Measurements from ENCODE around the gene CMTM6. TPM values are rescaled to one million over a fixed set of nuclear protein-coding genes. Genes with fewer than 3 reads are reported as not detected.

Gene CMTM6
- total RNA-seq, 2 experiments from 2014 or later, result 86.5 to 87.3 TPM

DNA sequence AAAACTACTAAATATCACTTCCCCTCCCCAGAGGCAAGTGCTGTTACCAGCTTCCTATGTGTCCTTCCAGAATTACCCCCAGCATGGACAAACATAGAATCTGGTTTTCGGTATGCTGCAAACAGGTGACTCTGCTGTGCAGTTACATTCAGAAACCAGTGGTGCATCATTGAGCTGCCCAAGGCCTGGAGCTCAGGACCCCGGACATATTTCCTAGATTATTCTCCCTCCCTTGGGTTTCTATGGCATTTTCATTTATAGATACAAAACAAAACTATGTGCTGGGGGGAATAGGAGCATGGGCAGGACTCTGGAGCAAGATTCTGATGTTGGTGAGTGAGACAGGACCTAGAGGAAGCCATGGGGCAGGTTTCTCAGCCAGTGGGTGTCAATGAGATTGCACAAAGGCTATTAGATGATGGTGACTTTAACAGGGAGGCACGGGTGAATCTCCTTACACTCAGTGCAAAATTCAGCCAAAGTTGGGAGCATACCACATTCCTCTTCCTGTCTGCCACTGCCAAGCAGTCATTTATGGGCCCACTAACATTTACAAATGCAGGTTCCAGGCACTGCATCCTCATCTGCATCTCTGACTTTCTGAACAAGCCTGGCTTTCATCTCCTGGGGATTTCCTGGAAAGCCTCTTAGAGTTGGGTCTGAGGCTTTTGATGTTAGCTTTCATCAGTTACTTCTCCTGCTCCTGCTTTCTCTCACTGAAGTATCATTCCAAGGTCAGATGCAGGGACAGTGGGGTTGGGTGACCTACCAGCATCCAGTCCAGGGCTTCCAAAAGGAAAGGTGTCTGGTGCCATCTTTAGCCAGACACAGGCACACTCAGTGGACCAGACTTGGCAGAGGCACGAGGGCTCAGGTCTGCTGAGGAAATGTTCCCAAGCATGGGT is 66.5 kb downstream of the CMTM6 start:
- ChIA-PET POLR2A (no interaction called here), CTCF (interaction anchor here (1.1 kb wide), 1 partner anchor 61 kb away, joined by 4 read pairs; no protein-coding TSS in a partner anchor)

DNA sequence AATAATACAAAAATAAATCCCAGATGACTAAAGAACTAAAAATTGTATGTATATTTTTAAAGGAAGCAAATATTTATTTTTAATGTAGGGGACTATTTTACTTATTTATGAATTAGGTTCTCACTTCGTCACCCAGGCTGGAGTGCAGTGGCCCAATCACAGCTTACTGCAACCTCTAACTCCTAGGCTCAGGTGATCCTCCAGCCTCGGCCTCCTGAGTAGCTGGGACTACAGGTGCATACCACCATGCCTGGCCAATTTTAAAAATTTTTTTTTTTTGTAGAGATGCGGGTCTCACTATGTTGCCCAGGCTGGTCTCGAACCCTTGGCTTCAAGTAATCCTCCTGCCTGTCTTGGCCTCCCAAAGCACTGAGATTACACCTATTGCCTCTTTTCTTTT is 68.4 kb downstream of the CMTM6 start:
- ChIA-PET CTCF (interaction anchor here (0.7 to 1.6 kb wide), 2 partner anchors 13 to 28 kb away, joined by 3 to 4 read pairs; no protein-coding TSS in a partner anchor), POLR2A (interaction anchor here (1.8 kb wide), 1 partner anchor 11 kb away, joined by 8 read pairs; no protein-coding TSS in a partner anchor)

DNA sequence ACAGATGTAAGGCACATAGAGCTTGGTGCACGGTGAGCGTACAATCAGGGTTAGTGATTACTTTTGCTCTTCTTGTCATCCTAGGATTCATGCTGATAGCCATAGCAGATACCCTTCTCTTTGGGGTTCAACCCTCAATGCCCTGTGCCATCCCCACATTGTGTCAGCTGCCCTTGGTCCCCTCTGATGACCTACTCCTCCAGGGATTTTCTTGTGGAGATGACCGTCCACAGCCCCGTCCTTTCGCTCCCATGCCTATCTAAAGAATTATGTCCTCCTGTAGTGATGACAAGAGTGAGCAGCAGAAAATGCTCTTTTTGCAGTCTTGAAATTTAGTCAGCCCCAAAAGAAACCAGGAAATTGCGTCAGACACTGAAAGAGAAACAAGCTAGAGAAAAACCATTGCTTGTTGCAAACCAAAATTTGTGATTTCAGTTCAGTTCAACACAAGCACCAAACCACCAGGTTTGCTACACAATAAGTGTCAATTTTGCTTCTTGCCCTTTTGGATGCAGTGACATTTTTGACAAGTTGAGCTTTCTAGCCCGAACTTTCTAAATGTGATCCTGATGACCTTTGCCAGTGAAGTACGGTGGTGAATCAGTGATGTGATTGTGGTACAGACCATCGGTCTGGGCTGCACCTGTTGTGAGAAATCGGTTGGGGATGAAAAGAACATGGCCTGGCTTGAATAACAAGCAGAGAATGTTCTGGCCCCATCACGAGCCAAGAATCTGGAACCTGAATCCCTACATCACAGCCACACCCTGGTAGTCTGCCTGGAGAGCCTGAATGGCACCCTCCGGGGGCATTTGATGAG is 69.7 kb downstream of the CMTM6 start:
- CTCF ChIA-PET, result interaction anchor here (0.7 to 2.1 kb wide), 5 partner anchors 9 to 144 kb away, joined by 3 to 9 read pairs (median 3); no protein-coding TSS in a partner anchor
- POLR2A ChIA-PET, result interaction anchor here (0.6 to 1.8 kb wide), 2 partner anchors 10 to 563 kb away, joined by 8 to 10 read pairs; no protein-coding TSS in a partner anchor

DNA sequence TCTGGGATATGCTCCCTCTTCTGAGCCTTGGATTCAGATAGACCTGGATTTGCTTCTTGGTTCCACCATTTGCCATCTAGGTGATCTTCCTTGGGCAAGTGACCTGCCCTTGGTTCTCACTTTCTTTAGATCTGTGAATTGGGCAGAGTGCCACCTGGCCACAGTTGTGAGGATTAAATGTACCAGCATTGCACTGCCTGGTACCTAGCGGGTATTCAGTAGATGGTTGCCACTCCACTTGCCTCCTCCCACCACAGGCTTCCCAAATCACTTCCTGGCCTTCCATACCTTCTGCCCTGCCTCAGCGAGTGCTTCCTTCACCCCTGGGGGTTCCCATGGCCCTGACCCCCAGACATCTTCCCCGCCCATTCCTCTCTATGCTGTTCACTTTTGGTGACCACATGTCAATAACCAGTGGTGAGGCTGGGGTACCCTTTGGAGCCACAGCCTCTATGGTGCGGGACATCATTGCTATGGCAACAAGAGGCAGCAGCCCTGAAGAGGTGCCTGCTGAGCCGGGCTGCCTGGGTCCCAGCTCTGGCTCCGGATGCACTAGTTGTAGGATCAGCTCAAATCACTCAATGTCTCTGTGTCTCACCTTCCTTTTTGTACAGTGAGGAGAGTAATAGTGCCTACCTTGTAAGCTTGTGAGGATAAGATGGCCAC is 70.5 kb downstream of the CMTM6 start:
- ChIA-PET CTCF (interaction anchor here (0.9 to 2.1 kb wide), 4 partner anchors 8 to 143 kb away, joined by 3 to 9 read pairs (median 4); no protein-coding TSS in a partner anchor), POLR2A (interaction anchor here (1.1 kb wide), 1 partner anchor 40 kb away, joined by 3 read pairs; the partner anchor contains the start of gene CMTM7)

DNA sequence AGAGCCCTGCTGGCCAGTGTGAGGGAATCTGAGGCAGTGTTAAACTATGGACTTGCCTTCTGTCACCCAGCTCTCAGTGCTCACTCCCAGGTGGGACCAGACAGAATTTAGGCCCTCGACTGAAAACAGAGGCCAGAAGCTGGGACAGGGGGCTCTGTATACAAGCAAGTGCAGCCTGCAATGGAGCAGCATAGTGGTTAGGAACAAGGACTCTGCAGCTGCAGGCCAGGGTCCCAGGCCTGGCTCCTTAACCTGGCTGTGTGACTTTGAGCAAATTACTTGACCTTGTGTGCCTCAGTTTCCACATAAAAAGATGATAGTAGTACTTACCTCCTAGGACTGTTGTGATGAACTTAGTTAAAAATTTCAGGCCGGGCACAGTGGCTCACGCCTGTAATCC is 71.2 kb downstream of the CMTM6 start:
- CTCF ChIA-PET, result interaction anchor here (1.2 to 2.1 kb wide), 2 partner anchors 7 to 9 kb away, joined by 3 to 9 read pairs; no protein-coding TSS in a partner anchor

More for the DNA sequence above, 71.2 kb downstream of the CMTM6 start:
- POLR2A ChIA-PET, result interaction anchor here (1.1 kb wide), 1 partner anchor 40 kb away, joined by 3 read pairs; the partner anchor contains the start of gene CMTM7

Other genes starting within 250 kb of the CMTM6 start
- 10 to 100 TPM; 44.2 to 47.6 TPM for gene CMTM7, start 111.0 kb downstream of the CMTM6 start, total RNA-seq
- 10 to 100 TPM; 35.3 to 36.1 TPM for gene DYNC1LI1, start 68.0 kb upstream of the CMTM6 start, total RNA-seq
- gene CNOT10, start 182.3 kb upstream of the CMTM6 start, total RNA-seq, result 10 to 100 TPM; 56.4 to 59.4 TPM

All from activated CD8-positive, alpha-beta memory T cell treated with anti-CD3 and anti-CD28 coated beads for 36 hours (primary cell).